Activated T-helper 1 cell treated with Interleukin-2 at 50 U/mL for 16 hours (primary cell): ENCODE results near the gene TC2N.
A peak's percentile ranks its signal among the peaks of the same experiment; 100 is the strongest.
"Not testable (repeated sequence)": the region's sequence is repeated elsewhere in the genome, so short reads cannot be mapped to it uniquely, and the experiment has no call there.

ENCODE experiments used
- DNase-seq: peaks from one replicate; pipeline ENCODE4 v3.0.0-alpha.2; 2020; ENCODE audit warnings: low read depth

TC2N gene

GRCh38 chr14:91889477-91890211 is 22.3 kb upstream of the TC2N start:
- DNase-seq: no peak

- DNase-seq: no peak
These were observed 21.5 kb upstream of the TC2N start for GRCh38 chr14:91888641-91889476.

- DNase-seq: no peak
These were observed 19.6 kb upstream of the TC2N start for GRCh38 chr14:91886961-91887360.

- DNase-seq: no peak
These were observed 18.5 kb upstream of the TC2N start for GRCh38 chr14:91885839-91886238.

GRCh38 chr14:91885113-91885712 is 17.9 kb upstream of the TC2N start:
- DNase-seq: no peak

DNA sequence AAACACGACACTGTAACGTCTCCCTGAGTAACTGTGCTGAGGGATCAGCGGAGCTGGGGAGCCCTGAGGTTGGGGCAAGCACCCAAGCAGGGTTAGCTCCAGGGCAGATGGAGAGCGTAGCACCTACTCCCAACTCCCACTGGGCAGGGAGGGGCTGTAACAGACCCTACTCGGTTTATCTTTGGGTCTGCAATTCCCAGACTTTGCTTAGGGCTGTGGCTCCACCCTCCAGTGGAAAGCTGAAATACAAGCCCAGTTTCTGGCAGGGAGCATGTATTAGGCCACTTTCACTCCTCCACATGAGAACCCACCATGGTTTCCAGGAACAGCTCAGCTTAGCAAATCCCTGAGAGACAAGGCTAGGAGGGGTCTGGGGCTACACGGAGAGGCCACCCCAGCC is 17.3 kb upstream of the TC2N start:
- DNase-seq: no peak

DNA sequence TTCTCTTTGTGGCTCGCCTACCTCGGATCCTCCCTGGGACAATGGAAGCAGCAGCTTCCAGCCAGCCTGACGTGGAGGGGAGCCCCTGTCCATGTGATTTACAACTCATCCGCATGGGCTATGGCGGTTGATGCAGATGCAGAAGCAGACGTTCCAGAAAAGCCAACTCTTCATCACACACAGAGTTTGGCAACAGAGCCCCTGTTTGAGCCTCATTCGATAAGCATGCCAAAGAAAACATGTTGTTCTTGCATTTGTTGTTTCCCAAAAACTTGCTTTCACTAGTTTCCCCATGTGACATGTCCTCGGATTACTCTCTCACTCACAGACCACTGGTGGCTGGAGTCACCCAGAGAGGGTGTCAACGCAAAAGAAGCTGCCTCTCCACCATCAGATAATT is 16.4 kb upstream of the TC2N start:
- DNase-seq: no peak

- no peak for DNase-seq
These were observed 15.4 kb upstream of the TC2N start for GRCh38 chr14:91882776-91883175.

- DNase-seq: no peak
These were observed 15.0 kb upstream of the TC2N start for GRCh38 chr14:91882369-91882768.

DNA sequence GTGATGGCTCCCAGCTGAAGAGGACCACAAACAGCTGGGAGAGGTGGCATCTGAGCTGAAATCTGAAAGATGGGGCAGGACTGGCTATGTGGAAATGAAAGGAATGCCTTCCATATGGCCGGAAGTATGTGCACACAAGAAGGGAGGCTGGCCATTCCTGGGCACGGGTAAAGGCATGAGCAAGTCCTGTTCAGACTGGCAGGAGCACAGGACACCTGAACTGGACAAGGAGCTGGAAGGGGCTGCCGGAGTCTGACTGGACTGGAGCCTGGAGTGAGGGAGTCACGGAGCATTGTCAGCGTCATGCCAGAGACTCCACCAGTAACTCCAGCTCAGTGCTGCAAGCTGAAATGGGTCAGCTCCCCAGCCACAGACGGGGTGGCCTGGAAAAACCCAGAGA is 11.9 kb upstream of the TC2N start:
- no peak for DNase-seq

DNA sequence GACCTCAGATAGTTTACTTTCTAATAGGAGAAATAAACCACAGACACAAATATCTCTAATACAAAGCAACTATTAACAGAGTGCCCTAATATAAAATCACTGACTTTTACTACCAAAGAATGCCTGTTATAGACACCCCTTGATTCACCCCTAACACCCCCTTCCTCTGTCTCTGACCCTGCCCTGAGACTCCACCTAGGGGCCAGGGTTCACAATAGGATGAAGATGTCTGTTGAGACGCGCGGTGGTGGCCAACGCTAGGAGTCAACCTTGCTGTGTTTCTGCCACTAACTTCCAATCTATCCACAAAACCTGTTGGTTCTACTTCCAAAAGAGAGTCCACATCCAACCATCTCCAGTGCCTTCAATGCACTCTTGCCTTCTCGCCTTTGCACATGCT is 10.9 kb upstream of the TC2N start:
- no peak for DNase-seq

DNA sequence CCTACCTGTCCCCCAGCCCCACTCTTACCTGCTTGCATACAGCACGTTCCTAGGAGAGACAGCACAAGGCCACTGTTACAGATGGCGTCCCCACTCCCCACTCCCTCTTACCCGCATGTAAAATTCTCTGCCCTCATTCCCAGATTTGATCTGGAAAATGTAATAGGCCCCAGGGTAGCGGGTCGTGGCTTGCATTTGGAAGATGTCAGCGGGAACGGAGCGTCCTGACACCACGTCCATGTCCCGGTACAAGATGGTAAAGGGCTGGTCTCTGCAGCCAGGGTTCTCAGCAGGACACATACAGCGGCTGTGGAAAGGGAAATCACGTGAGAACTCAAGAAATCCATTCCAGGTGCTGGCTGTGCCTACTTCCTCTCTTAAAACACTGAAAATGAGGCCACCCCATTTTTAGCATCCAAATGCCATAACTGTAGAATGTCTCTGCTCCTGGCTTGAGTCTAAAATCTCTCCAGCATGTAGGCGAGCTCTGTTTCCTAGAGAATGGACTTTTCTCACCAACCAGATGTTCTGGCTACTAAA is 10.1 kb upstream of the TC2N start:
- DNase-seq: no peak

- DNase-seq: no peak
These were observed 9.2 kb upstream of the TC2N start for GRCh38 chr14:91876492-91876891.

DNA sequence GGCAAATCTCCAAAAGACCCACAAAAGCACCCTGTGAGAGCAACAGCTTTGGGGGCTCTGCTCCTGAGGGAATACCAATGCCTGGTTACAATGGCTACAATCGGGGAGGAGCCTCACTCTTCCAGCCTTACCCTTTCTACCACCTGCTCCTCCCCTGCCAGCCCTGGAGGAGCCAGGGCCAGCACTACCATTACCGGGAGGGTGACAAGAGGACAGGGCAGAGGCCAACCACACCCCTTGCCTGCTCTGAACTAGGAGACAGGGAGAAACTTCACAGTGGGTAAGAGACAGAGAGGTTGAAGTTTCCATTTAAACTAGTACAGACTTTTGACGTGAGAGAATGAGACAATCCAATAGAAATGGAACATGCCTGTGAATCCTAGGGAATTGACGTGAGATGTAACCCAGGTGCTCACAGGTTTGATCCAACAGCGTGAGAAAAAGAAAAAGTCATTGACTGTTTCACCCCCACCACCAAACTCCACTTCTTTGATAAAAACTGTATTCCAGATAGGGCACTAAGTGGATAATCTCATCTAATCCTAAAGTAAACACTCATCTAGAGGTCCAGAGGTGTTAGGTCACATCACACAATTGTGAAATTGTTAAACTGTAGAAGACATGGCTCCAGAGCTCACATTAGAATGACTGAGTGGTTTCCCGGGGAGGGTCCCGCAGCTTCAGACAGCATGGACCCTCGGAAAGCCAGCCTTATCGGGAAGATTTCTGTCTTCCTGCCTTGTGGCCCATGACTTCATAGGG is 8.4 kb upstream of the TC2N start:
- DNase-seq: no peak

DNA sequence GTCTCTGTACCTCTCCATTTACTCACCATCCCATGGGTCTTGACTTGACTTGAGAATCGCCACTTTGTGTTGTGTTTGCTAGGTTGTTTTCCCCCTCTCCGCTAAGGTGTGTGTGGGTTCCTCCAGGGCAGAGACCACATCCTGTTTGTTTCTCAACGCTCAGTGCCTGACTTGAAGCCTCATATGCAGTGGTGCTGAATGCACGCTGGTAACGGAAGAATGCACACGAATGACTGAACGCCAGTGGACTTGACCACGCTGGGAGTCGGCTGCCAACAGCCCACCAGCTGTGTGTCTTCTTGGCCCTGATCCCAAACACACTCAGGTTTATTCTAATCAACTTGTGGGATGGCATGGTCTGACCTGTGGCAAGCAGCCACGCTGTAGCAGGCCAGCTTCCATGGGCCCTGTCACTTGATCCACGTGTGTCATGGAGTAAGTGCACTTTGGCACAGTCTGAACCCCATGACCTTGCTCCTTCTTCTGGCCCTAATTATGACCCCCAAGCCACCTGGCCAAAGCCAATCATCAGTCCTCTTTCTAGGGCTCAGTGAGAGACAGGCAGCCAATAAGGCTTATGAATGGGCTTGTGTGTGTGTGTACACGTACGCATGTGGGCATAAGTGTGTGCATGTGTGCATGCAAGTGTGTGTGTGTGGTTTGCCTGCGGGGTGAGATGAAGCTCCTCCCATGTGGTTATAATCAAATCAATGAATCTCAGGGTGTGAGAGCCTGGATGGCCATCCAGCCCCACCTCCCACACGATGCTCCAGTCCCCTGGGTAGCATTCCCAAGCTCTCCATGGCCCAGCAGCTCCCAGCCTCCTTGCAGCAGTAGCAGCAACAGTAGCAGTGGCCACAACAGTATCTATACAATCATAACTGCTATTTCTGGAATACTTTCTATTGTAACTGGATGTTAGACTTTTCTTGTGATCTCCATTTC is 6.4 kb upstream of the TC2N start:
- DNase-seq: peak; percentile 69

DNA sequence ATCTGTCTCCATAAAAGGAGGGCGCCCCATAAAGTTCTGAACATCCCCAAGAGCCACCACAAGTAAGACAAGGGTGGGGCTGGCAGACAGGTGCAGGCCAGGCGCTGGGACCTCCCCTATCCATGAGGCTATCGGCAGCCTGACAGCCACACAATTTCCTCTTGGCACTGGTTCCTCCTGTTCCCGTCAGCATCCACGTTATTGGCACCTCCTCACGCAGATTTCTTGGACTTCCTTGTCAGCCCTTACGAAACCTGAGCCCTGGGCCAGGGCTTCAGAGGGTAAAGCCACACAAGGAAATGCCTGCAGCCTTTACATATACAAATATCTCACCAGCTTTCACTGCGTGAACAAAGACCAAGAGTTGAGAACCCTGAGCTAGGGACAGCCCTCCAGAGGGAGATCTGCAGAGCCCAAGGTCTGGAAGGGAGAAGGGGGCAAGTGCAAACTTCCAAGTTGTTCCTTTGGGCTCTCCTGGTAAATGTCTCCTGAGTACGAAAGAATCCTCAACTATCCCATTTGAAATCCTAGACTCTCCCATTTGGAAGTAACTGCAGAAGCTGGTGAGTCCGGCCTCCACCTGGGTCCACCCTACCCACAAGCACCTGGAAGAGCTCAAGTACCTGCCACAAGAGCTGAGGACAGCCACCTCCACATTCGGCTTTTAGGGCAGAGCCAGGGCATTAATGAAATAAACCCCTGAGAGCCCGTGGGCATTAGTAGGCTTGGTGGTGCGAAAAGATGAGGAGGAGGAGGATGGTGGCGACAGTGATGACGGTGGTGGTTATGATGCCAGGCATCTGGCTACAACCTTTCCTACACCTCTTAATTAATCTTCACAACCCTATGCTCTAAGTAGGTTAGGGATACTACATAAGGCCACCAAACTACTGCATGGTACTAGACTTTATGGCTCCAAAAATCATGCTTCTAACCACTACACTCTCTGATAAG is 5.5 kb upstream of the TC2N start:
- DNase-seq: peak; percentile 52

DNA sequence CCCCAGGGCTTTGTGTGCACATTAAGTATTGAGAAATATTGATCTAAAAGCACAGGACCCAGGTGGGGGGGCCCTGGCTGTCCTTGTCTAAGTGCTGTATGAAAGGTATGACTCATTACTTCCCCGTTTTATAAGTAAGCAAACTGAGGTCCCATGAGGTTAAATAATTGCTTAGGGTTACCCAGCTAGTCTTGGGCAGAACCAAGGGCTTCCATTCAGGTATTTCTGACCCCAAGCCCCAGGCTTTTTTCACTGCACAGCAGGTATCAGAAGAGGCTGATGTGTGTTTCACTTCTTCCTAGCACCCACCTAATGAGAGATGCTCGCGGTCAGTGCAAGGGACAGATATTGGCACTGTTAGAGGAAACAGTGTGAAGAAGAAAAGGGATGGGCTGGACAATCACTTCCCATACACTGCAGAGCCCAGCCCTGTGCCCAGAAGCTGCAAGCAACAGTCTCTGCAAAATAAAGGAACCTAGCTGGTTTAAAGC is 4.7 kb upstream of the TC2N start:
- DNase-seq: no peak

- DNase-seq: not testable (repeated sequence)
These were observed 4.1 kb upstream of the TC2N start for GRCh38 chr14:91871401-91871800.

DNA sequence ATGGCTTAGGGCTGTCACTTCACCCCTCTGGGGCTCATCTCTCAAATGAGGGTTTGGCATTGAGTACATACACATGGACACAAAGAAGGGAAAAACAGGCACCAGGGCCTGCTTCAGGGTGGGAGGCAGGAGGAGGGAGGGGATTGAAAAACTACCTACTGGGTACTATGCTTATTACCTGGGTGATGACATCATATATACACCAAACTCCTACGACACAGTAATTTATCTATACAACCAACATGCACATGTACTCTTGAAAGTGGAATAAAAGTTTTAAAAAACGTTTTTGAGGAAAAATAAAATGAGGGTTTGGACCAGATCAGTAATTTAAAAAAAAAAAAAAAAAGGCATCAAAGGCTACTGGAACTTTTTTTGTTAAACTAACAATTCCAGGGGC is 3.6 kb upstream of the TC2N start:
- DNase-seq: no peak

GRCh38 chr14:91870001-91870400 is 2.7 kb upstream of the TC2N start:
- peak; percentile 68 for DNase-seq
